B cell (primary cell): ENCODE data around the gene DEDD2. TPM values are rescaled to one million over a fixed set of nuclear protein-coding genes. Genes with fewer than 3 reads are reported as not detected.

ENCODE experiments used
- ATAC-seq: fragments of 200-7000 bp; cut with Tn5 transposase; one replicate; pipeline ENCODE4 v1.10.0; 2021; ENCODE audit warnings: low read depth, mild to moderate bottlenecking, moderate number of reproducible peaks, moderate library complexity
- CTCF ChIA-PET: fragments of 350-600 bp; sonication (Branson Sonifier 250); formaldehyde crosslinking; loops from one replicate; lab custom pipeline; 2021; ENCODE audit warnings: antibody characterized with exemption, inconsistent platforms; lab: Charles Lee
- POLR2A ChIA-PET: fragments of 350-600 bp; sonication (Branson Sonifier 250); formaldehyde crosslinking; loops from one replicate; lab custom pipeline; 2021; ENCODE audit warnings: antibody characterized with exemption; lab: Charles Lee
- DNase-seq: peaks from one replicate; pipeline ENCODE4 v3.0.0; 2013
- H2AFZ ChIP-seq: 2 replicates; pipeline ENCODE4 v1.6.1; 2012; ENCODE audit warnings: mild to moderate bottlenecking, low read depth, low read length; ENCODE audit not compliant: insufficient read depth, poor library complexity, severe bottlenecking
- H3K27ac ChIP-seq, 2 donors: 1 replicate in 1 of 2; 2 replicates in 1 of 2; pipeline ENCODE4 v1.5.1; 2012 to 2013; ENCODE audit warnings: low read length in 2 of 2, mild to moderate bottlenecking in 2 of 2, moderate library complexity in 1 of 2
- H3K27me3 ChIP-seq, 4 experiments: fragments of 200-600 bp in 1 of 4; sonication (generic) in 1 of 4; replicated peaks in 1 of 4; 1 replicate in 2 of 4; 2 replicates in 2 of 4; pipeline versions ENCODE4 v1.6.1 to v1.7.0; 2013 to 2016; ENCODE audit warnings: low read length in 3 of 4, mild to moderate bottlenecking in 2 of 4, mixed read lengths in 1 of 4, moderate library complexity in 1 of 4; ENCODE audit not compliant: insufficient read depth in 4 of 4, control insufficient read depth in 3 of 4; ENCODE audit errors: control extremely low read depth in 1 of 4
- H3K36me3 ChIP-seq, 2 experiments: replicated peaks in 1 of 2; 1 replicate in 1 of 2; 2 replicates in 1 of 2; pipeline versions ENCODE4 v1.6.1 to v1.7.1; 2013; ENCODE audit warnings: low read length in 1 of 2; ENCODE audit not compliant: insufficient read depth in 2 of 2, control insufficient read depth in 1 of 2; ENCODE audit errors: control extremely low read depth in 1 of 2, extremely low read depth in 1 of 2
- H3K4me1 ChIP-seq, 2 donors: fragments of 200-600 bp in 1 of 2; sonication (generic) in 1 of 2; 1 replicate in 1 of 2; 2 replicates in 1 of 2; pipeline versions ENCODE4 v1.5.1 to v1.6.1; 2013 to 2017; ENCODE audit warnings: low read length in 2 of 2; ENCODE audit not compliant: control insufficient read depth in 2 of 2, insufficient read depth in 2 of 2
- H3K4me2 ChIP-seq: replicated peaks from 2 replicates; pipeline ENCODE3; 2012; ENCODE audit warnings: mild to moderate bottlenecking, low read depth, low read length; ENCODE audit not compliant: poor library complexity, severe bottlenecking
- H3K4me3 ChIP-seq, 5 experiments: fragments of 200-600 bp in 1 of 5; sonication (generic) in 1 of 5; 1 replicate in 3 of 5; 2 replicates in 2 of 5; pipeline versions ENCODE4 v1.5.1 to v1.7.0; 2011 to 2016; ENCODE audit warnings: low read length in 4 of 5, mild to moderate bottlenecking in 4 of 5, low read depth in 2 of 5, control low read depth in 1 of 5, moderate library complexity in 1 of 5; ENCODE audit not compliant: insufficient read depth in 1 of 5; ENCODE audit errors: control extremely low read depth in 1 of 5, extremely low read depth in 1 of 5
- H3K79me2 ChIP-seq: fragments of 200-600 bp; sonication (generic); one replicate; pipeline ENCODE4 v1.6.0; 2016; ENCODE audit warnings: low read length; ENCODE audit not compliant: control insufficient read depth, insufficient read depth
- H3K9ac ChIP-seq: fragments of 200-600 bp; sonication (generic); 2 replicates; pipeline ENCODE4 v1.6.1; 2017; ENCODE audit warnings: mild to moderate bottlenecking, low read length, moderate library complexity
- H3K9me3 ChIP-seq, 3 donors: one replicate each; pipeline versions ENCODE4 v1.6.1 to v1.7.1; 2013; ENCODE audit warnings: low read length in 2 of 3; ENCODE audit not compliant: control insufficient read depth in 2 of 3, insufficient read depth in 1 of 3; ENCODE audit errors: control extremely low read depth in 1 of 3
- H4K20me1 ChIP-seq: 2 replicates; pipeline ENCODE4 v1.6.0; 2012; ENCODE audit warnings: mild to moderate bottlenecking, low read length; ENCODE audit not compliant: insufficient read depth, control insufficient read depth, poor library complexity, severe bottlenecking
- H3K27ac Mint-ChIP-seq: one replicate; pipeline ENCODE4 v1.8.0; 2021; ENCODE audit warnings: mixed read lengths
- H3K27me3 Mint-ChIP-seq: one replicate; pipeline ENCODE4 v1.8.0; 2021; ENCODE audit warnings: mixed read lengths
- H3K4me1 Mint-ChIP-seq: one replicate; pipeline ENCODE4 v1.8.0; 2021; ENCODE audit warnings: mixed read lengths
- H3K4me3 Mint-ChIP-seq: one replicate; pipeline ENCODE4 v1.8.0; 2021; ENCODE audit warnings: mixed read lengths
- H3K9me3 Mint-ChIP-seq: one replicate; pipeline ENCODE4 v1.8.0; 2022; ENCODE audit warnings: mixed read lengths; ENCODE audit not compliant: insufficient read depth
- EZH2 ChIP-seq: IDR thresholded peaks from 2 replicates; pipeline ENCODE4 v1.6.1; 2012; ENCODE audit warnings: borderline replicate concordance, low read depth, mild to moderate bottlenecking, moderate library complexity, low read length; ENCODE audit not compliant: insufficient read depth, poor library complexity, severe bottlenecking
- WGBS: methylation state at CpG from one replicate; pipeline ENCODE4 v1.1.5; 2013; ENCODE audit warnings: missing lambda C conversion rate; ENCODE audit not compliant: insufficient coverage; 5-methylcytosine and 5-hydroxymethylcytosine counted together
- intact Hi-C: fragments of 100-400 bp; cut with micrococcal nuclease; formaldehyde crosslinking; loops from one replicate; pipeline ENCODE4 v1.10.0; 2022
- polyA plus RNA-seq: library from polyadenylated mRNA; depleted of rRNA; stranded (reverse); fragments of >200 nt; gene quantifications from 2 replicates; pipeline ENCODE4 v1.2.3, GENCODE V29; 2012
- total RNA-seq, 2 donors: library from RNA; stranded (reverse); fragments of 120-200 nt in 1 of 2; gene quantifications; 1 replicate in 1 of 2; 2 replicates in 1 of 2; pipeline versions ENCODE4 v1.2.3 to v1.2.4, GENCODE V29; 2013 to 2022
- TF ChIP-seq, protein P1 (sequence below): fragments of 200-600 bp; IDR thresholded peaks from one replicate; pipeline ENCODE4 v1.8.0; 2022; ENCODE audit warnings: antibody characterized with exemption, mild to moderate bottlenecking

Gene DEDD2
- total and polyA plus RNA-seq, 2 donors (not counting 1 experiment from before 2014, with no cell fraction given): 52.8 to 90.6 TPM

GRCh38 chr19:42233678-42234292 is 16.3 kb upstream of the DEDD2 start:
- peaks cover 90% of the 10 kb centered on the region for H4K20me1 ChIP-seq
- H3K9me3 ChIP-seq: no peaks in the 10 kb centered on the region
- POLR2A ChIA-PET: interaction anchor here (0.5 to 1.1 kb wide), 2 partner anchors 9 to 141 kb away, joined by 3 read pairs; partner anchors contain the start of gene GSK3A
- 99% methylated on average over 4 of the region's 6 CpGs for WGBS
- intact Hi-C loops: no loop called here
- no peak for ATAC-seq
- no peak overlapping the region for H3K4me2 ChIP-seq
- H2AFZ ChIP-seq: no peak overlapping the region
- H3K4me3 ChIP-seq: no peak overlapping the region
- no peak overlapping the region for H3K27ac ChIP-seq
- H3K27me3 ChIP-seq: no peaks in the 10 kb centered on the region
- Mint-ChIP-seq H3K9me3 (no peaks in the 10 kb centered on the region), H3K27ac (peak overlapping the region; percentile 15), H3K4me3 (no peak overlapping the region), H3K27me3 (no peaks in the 10 kb centered on the region), H3K4me1 (peaks cover 7% of the 10 kb centered on the region)
- no peaks in the 10 kb centered on the region for H3K4me1 ChIP-seq
- no peak for DNase-seq
- no peak overlapping the region for H3K9ac ChIP-seq
- TF ChIP-seq, protein P1, sequence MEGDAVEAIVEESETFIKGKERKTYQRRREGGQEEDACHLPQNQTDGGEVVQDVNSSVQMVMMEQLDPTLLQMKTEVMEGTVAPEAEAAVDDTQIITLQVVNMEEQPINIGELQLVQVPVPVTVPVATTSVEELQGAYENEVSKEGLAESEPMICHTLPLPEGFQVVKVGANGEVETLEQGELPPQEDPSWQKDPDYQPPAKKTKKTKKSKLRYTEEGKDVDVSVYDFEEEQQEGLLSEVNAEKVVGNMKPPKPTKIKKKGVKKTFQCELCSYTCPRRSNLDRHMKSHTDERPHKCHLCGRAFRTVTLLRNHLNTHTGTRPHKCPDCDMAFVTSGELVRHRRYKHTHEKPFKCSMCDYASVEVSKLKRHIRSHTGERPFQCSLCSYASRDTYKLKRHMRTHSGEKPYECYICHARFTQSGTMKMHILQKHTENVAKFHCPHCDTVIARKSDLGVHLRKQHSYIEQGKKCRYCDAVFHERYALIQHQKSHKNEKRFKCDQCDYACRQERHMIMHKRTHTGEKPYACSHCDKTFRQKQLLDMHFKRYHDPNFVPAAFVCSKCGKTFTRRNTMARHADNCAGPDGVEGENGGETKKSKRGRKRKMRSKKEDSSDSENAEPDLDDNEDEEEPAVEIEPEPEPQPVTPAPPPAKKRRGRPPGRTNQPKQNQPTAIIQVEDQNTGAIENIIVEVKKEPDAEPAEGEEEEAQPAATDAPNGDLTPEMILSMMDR: no peak
- no peak for TF ChIP-seq EZH2
- peaks cover 39% of the 10 kb centered on the region for H3K79me2 ChIP-seq
- H3K36me3 ChIP-seq: peaks cover 3 to 79% of the 10 kb centered on the region in 2 experiments
- CTCF ChIA-PET: interaction anchor here (0.7 to 1.2 kb wide), 6 partner anchors 11 to 125 kb away, joined by 3 to 4 read pairs (median 3); partner anchors contain the start of gene ZNF526

DNA sequence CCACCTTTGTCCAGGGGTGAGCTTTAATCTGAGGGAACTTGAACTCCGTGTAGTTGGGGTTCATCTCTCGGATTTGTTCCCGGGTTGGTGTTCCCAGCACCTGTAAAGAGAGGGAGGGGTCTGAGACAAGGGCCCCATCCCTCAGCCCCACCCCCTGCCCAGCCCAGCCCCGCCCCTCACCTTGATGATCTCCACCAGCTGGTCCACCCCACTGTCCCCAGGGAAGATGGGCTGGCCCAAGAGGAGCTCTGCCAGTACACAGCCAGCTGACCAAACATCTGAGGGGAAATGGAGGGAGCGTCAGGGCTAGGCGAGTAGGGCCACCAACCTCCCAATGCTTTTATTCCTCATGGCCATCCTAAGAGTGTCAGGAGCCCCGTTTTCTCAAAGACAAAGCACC is 15.6 kb upstream of the DEDD2 start:
- H3K79me2 ChIP-seq: peaks cover 33% of the 10 kb centered on the region
- no peak overlapping the region for H3K4me2 ChIP-seq
- peaks cover 3 to 76% of the 10 kb centered on the region in 2 experiments for H3K36me3 ChIP-seq
- no peak overlapping the region for H3K4me3 ChIP-seq
- ATAC-seq: no peak
- Mint-ChIP-seq H3K27me3 (no peaks in the 10 kb centered on the region), H3K4me1 (peaks cover 7% of the 10 kb centered on the region), H3K4me3 (no peak overlapping the region), H3K9me3 (no peaks in the 10 kb centered on the region), H3K27ac (no peak overlapping the region)
- intact Hi-C loops: no loop called here
- POLR2A ChIA-PET: interaction anchor here (1.1 kb wide), 1 partner anchor 10 kb away, joined by 3 read pairs; the partner anchor contains the start of gene GSK3A
- no peaks in the 10 kb centered on the region for H3K27me3 ChIP-seq
- H3K9me3 ChIP-seq: no peaks in the 10 kb centered on the region
- H4K20me1 ChIP-seq: peaks cover 85% of the 10 kb centered on the region
- no peak overlapping the region for H3K27ac ChIP-seq
- no peak overlapping the region for H3K9ac ChIP-seq
- TF ChIP-seq, protein P1: no peak
- no peak for TF ChIP-seq EZH2
- CTCF ChIA-PET: interaction anchor here (0.7 to 1.2 kb wide), 4 partner anchors 13 to 125 kb away, joined by 3 to 4 read pairs (median 3); partner anchors contain the start of gene ZNF526
- H2AFZ ChIP-seq: no peak overlapping the region
- H3K4me1 ChIP-seq: no peaks in the 10 kb centered on the region
- DNase-seq: no peak
- WGBS: 96% methylated on average over 4 of the region's 7 CpGs
